Hippocampal formation (tissue), 2 donors: ENCODE results near the gene CNN3.

ENCODE experiments used
- DNase-seq, 2 donors: peaks; one replicate each; lab custom pipeline; 2025; lab: John Stamatoyannopoulos, UW

Gene CNN3

GRCh38 chr1:94856004-94856403 is 70.9 kb downstream of the CNN3 start:
- no peak for DNase-seq

GRCh38 chr1:94855307-94855700 is 71.6 kb downstream of the CNN3 start:
- no peak for DNase-seq

GRCh38 chr1:94854458-94855306 is 72.2 kb downstream of the CNN3 start:
- DNase-seq: peak; percentile 75 to 85

- DNase-seq: no peak
Observed at GRCh38 chr1:94852788-94853187, 74.1 kb downstream of the CNN3 start.

GRCh38 chr1:94851571-94851970 is 75.3 kb downstream of the CNN3 start:
- DNase-seq: peak in 1 of 2 donors; percentile 24
